Measurements from ENCODE around the gene SYT5.
"Not testable (repeated sequence)": the region's sequence is repeated elsewhere in the genome, so short reads cannot be mapped to it uniquely, and the experiment has no call there.

SYT5 gene

GRCh38 chr19:55166530-55167268, 13.4 kb downstream of the SYT5 start, which contains the start of gene DNAAF3:
TSS of gene DNAAF3 (minus strand) at chr19:55166613. CDS start at chr19:55166413, 200 bp downstream.
- DNase-seq, result peak; percentile 93

GRCh38 chr19:55165952-55166529, 14.0 kb downstream of the SYT5 start:
- peak; percentile 76 for DNase-seq

DNA sequence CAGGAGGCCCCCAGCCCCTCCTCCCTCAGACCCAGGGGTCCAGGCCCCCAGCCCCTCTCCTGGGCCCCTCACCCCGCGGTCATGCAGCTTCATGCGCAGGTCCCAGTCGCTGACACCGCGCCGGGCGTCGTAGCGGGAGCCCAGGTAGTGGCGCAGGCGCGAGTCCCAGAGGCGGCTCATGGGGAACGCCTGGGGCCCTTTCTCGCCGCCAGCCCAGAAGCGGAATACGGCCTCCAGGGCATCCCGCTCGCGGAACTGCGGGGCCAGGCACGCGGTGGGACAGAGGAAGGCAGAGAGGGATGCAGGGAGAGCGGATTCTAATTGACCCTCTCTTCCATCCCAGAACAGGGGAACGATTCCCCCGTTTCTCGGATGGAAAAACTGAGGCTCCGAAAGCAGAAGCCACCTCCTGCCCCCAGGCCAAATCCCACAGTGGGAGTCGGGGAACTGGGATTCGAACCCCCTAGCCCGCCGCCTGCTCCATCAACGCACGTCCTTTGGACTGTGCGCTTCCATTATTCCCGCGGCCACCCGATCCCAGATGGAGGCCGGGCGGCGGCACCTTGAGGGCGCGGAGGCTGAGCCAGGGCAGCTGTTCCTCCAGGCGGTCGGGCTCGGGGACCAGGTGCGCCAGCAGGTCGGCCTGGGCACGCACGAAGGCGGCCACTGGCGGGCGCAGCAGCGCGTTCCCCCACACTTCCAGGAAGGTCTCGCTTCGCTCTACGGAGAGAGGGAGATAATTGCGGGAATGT, 18.3 kb downstream of the SYT5 start:
- DNase-seq, result no peak

DNA sequence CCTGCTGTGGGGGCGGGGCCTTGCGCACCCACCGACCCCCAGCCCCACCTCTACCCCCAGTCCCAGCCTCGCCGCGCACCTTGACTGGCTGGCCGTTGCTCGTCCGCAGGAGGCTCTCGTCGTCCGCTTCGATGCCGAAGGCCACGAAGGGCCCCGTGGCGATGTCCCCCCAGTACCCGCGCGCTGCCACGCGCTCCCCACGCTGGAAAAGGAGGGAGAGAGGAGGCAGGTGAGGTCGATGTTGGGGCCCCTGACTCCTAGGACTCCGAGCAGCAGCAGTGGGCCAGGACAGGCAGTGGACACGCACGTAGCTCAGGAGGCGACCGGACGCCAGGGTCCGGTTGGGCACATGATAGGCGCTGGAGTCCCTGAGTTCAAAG, 19.1 kb downstream of the SYT5 start:
- no peak for DNase-seq

DNA sequence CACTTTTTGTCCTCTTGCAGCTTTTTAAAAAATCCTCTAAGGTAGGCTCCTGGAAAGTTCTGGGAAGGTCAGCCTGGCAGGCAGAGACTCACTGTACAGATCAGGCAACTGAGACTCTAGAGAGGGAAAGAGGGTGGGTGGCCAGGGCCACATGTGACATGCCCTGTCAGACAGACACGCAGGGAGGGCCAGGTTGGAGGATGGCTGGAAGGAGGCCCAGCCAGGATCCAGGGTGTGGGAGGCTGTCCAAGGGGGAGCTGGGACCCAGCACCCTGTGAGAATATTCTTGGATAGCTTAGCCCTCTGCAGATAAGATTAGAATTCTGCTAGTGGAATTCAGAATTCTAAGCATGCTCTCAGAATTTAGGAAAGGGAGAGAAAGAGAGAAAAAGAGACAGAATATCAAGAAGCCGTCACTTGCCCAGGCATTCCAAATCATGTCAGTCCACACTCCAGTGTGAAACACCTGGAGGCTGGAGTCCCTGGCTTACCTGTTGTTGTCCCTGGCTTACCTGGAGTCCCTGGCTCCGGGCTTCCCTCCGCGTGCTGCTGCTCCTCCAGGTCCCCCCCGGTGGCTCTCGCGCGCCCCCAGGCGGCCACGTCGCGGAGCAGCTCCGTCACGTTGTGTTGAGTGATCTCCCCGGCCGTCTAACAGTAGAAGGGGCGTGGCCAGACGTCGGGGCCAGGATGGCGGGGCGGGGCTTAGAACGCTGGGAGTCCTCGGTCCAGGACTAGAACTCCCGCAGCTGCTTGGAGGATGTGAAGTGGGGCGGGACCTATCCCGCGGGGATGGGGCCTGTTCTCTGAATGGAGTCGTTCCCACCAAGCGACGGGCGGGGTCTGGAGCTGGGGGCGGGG, 19.7 kb downstream of the SYT5 start:
- DNase-seq, result peak; percentile 93

- no peak for DNase-seq
Observed at GRCh38 chr19:55158848-55159749, 21.0 kb downstream of the SYT5 start.

- no peak for DNase-seq
Observed at GRCh38 chr19:55158423-55158822, 21.7 kb downstream of the SYT5 start.

DNA sequence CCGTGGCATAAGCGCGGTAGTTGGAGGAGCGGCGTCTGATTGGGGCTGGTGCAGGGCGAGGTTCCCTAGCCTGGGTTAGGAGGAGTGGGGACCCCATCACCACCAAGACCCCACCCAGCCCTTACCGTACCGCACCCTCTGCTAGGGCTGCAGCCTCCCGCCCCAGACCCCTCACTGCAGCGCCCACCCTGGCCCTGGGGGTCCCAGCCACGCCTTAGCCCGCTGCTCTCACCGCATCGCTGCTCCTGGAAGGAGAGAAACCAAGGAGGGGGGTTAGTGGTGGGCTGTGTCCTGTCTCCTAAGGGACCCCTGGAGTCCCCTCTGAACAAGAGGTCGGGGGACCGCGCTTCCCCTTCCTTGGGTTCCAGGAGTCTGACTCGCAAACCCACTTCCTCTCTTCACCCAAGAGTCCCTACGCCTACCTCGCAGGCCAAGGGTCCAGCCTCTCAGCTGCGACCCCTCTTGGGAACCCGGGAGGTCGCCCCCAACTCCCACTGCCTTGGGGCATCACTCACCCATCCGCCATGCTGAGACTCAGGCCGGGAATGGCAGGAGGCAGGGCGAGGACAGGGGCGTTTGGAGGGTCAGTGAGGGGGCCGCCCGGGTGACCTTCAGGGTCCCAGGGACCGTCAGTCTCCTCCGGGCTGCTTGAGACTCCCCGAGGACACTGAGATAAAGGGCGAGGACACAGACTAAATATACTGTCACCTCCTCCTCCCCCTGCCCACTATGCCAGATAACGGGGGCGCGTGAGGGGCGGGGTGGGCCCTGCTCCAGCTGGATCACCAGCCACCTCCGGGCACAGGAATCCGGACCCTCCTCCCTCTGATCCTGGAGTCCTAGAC, 22.8 kb downstream of the SYT5 start, which contains the start of gene TNNI3:
Gene TNNI3, minus strand, starts transcription at position 669 of the 845 bp plus-strand sequence. Its CDS starts 143 bp downstream, at position 526.
- DNase-seq, result no peak

GRCh38 chr19:55156202-55157063, 23.7 kb downstream of the SYT5 start:
- DNase-seq, result no peak

- not testable (repeated sequence) for DNase-seq
Observed at GRCh38 chr19:55155784-55156183, 24.3 kb downstream of the SYT5 start.

GRCh38 chr19:55153652-55154264, 26.3 kb downstream of the SYT5 start:
- DNase-seq, result no peak

DNA sequence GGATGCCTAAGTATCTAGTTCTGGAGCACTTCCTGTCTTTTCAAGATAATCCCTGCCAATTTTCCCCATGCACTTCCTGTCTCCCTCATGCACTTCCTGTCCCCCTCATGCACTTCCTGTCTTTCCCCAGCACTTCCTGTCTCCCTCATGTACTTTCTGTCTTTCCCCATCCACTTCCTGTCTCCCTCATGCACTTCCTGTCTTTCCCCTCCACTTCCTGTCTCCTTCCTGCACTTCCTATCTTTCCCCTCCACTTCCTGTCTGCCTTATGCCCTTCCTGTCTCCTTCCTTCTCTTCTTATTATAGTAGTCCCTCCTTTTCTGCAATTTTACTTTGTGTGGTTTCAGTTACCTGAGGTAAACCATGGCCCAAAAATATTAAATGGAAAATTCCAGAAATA, 28.1 kb downstream of the SYT5 start:
- DNase-seq, result peak; percentile 63

- DNase-seq, result no peak
Observed at GRCh38 chr19:55149078-55150003, 30.7 kb downstream of the SYT5 start, which contains the start of gene TNNT1. TSS of gene TNNT1 (minus strand) at chr19:55149206. CDS start at chr19:55147157, 2,049 bp downstream.

DNA sequence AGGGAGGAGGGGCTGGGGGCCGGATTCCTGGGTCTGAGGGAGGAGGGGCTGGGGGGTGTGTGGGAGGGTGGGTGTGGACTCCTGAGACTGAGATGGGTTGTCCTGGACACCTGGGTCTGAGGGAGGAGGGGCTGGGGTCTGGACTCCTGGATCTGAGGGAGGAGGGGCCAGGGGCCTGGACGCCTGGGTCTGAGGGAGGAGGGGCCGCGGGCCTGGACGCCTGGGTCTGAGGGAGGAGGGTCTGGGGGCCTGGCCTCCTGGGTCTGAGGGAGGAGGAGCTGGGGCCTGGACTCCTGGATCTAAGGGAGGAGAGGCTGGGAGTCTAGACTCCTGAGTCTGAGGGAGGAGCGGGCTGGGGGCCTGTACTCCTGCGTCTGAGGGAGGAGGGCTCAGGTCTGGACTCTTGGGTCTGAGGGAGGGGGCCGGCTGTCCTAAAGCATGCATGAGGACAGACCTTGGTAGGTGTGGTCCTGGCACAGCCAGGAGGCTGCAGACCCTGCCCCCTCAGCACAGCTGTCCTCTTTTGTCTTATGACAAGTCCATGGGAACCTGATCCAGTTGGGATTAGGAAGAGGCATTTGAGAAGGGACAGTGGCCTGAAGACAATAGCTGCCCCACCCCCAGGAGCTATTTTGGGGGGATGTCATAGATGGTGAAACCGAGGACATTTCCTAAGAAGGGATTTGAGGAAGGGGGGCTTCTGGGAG, 32.4 kb downstream of the SYT5 start:
- no peak for DNase-seq

DNA sequence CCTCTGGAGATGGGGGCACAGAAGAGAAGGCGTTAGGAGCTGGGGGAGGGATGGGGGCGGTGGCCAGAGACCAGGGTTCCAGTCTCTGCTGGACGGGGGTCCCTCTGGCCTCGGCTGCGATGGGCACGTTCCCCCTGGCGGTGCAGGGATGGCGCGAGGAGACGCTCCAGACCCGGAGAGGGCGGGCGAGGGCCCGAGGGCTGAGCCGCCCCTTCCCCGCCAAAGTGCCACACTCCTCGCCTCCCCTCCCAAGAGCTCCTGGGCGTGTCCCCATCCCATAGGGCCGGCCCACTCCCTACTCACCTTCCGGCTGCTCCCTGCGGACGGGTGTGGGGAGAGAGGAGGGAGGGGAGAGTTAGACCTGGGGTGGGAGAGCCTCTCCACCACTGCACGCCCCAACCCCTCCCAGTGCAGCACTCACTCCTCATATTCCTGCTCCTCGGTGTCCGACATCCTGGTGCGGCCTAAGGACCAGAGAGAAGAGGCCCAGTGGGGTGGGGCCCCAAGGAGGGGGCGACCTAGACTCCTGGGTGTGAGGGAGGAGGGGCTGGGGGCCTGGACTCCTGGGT, 33.3 kb downstream of the SYT5 start:
- DNase-seq, result peak; percentile 64

GRCh38 chr19:55146078-55146704, 33.9 kb downstream of the SYT5 start:
- peak; percentile 41 for DNase-seq

Measured in COR-L47 (cell line).